Fibroblast of lung (primary cell): ENCODE results near the gene OTOS. TPM values are rescaled to one million over a fixed set of nuclear protein-coding genes. Genes with fewer than 3 reads are reported as not detected.

ENCODE experiments used
- DNase-seq, 2 donors: peaks; one replicate each; pipeline versions ENCODE4 v3.0.0 to v3.0.0-alpha.2; 2010; ENCODE audit warnings: low read depth in 2 of 2
- H2AFZ ChIP-seq: 2 replicates; pipeline ENCODE4 v1.5.1; 2012; ENCODE audit warnings: low read length, control low read depth, inconsistent platforms
- H3K27ac ChIP-seq: 2 replicates; pipeline ENCODE4 v1.5.1; 2011; ENCODE audit warnings: low read length, control low read depth; ENCODE audit not compliant: insufficient read depth
- H3K27me3 ChIP-seq: 2 replicates; pipeline ENCODE4 v1.5.1; 2011; ENCODE audit warnings: mild to moderate bottlenecking, low read length; ENCODE audit not compliant: control insufficient read depth, insufficient read depth
- H3K36me3 ChIP-seq: 2 replicates; pipeline ENCODE4 v1.5.1; 2011; ENCODE audit warnings: low read length; ENCODE audit not compliant: control insufficient read depth, insufficient read depth
- H3K4me1 ChIP-seq: 2 replicates; pipeline ENCODE4 v1.5.1; 2011; ENCODE audit warnings: low read length; ENCODE audit not compliant: control insufficient read depth, insufficient read depth; ENCODE audit errors: extremely low read depth
- H3K4me2 ChIP-seq: 2 replicates; pipeline ENCODE4 v1.5.1; 2011; ENCODE audit warnings: low read length, control low read depth; ENCODE audit not compliant: insufficient read depth; ENCODE audit errors: extremely low read depth
- H3K4me3 ChIP-seq, 4 experiments: fragments of 200-600 bp in 1 of 4; sonication (generic) in 1 of 4; replicated peaks in 1 of 4; 2 replicates each; pipeline ENCODE4 v1.5.1; 2011 to 2016; ENCODE audit warnings: low read length in 4 of 4, low read depth in 3 of 4, mild to moderate bottlenecking in 3 of 4, control low read depth in 2 of 4, inconsistent platforms in 1 of 4, mixed read lengths in 1 of 4; ENCODE audit not compliant: insufficient read depth in 1 of 4; ENCODE audit errors: control extremely low read depth in 1 of 4
- H3K79me2 ChIP-seq: 2 replicates; pipeline ENCODE4 v1.5.1; 2012; ENCODE audit warnings: mild to moderate bottlenecking, low read length, inconsistent platforms; ENCODE audit not compliant: control insufficient read depth, insufficient read depth
- H3K9ac ChIP-seq: 2 replicates; pipeline ENCODE4 v1.5.1; 2011; ENCODE audit warnings: mild to moderate bottlenecking, low read length, control low read depth; ENCODE audit not compliant: insufficient read depth
- H3K9me3 ChIP-seq: 2 replicates; pipeline ENCODE4 v1.5.1; 2012; ENCODE audit warnings: low read depth, low read length; ENCODE audit not compliant: control insufficient read depth, insufficient read depth
- H4K20me1 ChIP-seq: 2 replicates; pipeline ENCODE4 v1.5.1; 2011; ENCODE audit warnings: low read length; ENCODE audit not compliant: control insufficient read depth, insufficient read depth; ENCODE audit errors: extremely low read depth
- EZH2 ChIP-seq: IDR thresholded peaks from 2 replicates; pipeline ENCODE4 v1.5.1; 2012; ENCODE audit warnings: low read length, control low read depth, mild to moderate bottlenecking; ENCODE audit errors: missing control alignments
- polyA plus RNA-seq, 2 donors: library from polyadenylated mRNA; depleted of rRNA in 1 of 2; stranded (reverse) in 1 of 2; unstranded in 1 of 2; fragments of >200 nt; gene quantifications; 2 replicates each; pipeline ENCODE4 v1.2.1, GENCODE V29; 2011 to 2012; ENCODE audit warnings: missing spikeins in 1 of 2
- total RNA-seq: library from RNA; depleted of rRNA; stranded (reverse); fragments of >200 nt; gene quantifications from 2 replicates; pipeline ENCODE4 v1.2.1, GENCODE V29; 2014
- TF ChIP-seq, protein P1 (sequence below), 2 donors: IDR thresholded peaks in 1 of 2; conservative IDR thresholded peaks in 1 of 2; 1 replicate in 1 of 2; 2 replicates in 1 of 2; pipeline ENCODE4 v1.5.1; 2011 to 2012; ENCODE audit warnings: low read length in 2 of 2, control low read depth in 1 of 2, inconsistent platforms in 1 of 2, low read depth in 1 of 2, mild to moderate bottlenecking in 1 of 2

Gene OTOS
- total and polyA plus RNA-seq, 2 donors (not counting 1 experiment from before 2014, with no cell fraction given): not detected

DNA sequence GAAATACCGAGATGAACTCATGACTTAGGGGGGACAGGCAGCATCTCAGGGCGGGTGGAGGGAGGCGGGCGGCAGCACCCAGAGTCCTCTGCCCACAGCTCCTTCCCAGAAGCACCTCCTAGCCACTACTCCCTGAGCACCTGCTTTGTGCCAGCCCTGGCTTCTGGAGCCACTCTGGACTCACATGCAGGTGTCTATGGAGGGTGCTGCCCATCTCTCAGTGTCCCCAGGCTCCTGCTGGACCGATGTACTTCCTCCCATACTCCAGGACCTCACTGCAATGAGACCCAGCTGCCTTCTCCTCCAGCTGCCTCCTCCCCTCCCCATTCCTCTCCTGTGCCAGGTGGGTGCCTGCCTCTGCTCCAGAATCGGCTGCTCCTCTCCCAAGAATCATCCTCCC, 22.1 kb upstream of the OTOS start:
- no peaks in the 10 kb centered on the region for H3K9me3 ChIP-seq
- no peak overlapping the region for H3K4me3 ChIP-seq
- TF ChIP-seq EZH2: no peak
- TF ChIP-seq, protein P1, sequence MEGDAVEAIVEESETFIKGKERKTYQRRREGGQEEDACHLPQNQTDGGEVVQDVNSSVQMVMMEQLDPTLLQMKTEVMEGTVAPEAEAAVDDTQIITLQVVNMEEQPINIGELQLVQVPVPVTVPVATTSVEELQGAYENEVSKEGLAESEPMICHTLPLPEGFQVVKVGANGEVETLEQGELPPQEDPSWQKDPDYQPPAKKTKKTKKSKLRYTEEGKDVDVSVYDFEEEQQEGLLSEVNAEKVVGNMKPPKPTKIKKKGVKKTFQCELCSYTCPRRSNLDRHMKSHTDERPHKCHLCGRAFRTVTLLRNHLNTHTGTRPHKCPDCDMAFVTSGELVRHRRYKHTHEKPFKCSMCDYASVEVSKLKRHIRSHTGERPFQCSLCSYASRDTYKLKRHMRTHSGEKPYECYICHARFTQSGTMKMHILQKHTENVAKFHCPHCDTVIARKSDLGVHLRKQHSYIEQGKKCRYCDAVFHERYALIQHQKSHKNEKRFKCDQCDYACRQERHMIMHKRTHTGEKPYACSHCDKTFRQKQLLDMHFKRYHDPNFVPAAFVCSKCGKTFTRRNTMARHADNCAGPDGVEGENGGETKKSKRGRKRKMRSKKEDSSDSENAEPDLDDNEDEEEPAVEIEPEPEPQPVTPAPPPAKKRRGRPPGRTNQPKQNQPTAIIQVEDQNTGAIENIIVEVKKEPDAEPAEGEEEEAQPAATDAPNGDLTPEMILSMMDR (conservative IDR thresholded peaks at IDR 0.05 in 1 of 2, IDR thresholded peaks at IDR 0.05 in 1 of 2; ENCODE audit: low read depth in 1 of 2, low read length in 2 of 2): no peak
- no peaks in the 10 kb centered on the region for H3K79me2 ChIP-seq
- H2AFZ ChIP-seq: no peak overlapping the region
- H3K27me3 ChIP-seq: no peaks in the 10 kb centered on the region
- H3K36me3 ChIP-seq: no peaks in the 10 kb centered on the region
- no peaks in the 10 kb centered on the region for H3K4me1 ChIP-seq
- H3K9ac ChIP-seq: no peak overlapping the region
- H3K4me2 ChIP-seq: no peak overlapping the region
- DNase-seq: no peak
- H3K27ac ChIP-seq: no peak overlapping the region
- H4K20me1 ChIP-seq: no peaks in the 10 kb centered on the region

DNA sequence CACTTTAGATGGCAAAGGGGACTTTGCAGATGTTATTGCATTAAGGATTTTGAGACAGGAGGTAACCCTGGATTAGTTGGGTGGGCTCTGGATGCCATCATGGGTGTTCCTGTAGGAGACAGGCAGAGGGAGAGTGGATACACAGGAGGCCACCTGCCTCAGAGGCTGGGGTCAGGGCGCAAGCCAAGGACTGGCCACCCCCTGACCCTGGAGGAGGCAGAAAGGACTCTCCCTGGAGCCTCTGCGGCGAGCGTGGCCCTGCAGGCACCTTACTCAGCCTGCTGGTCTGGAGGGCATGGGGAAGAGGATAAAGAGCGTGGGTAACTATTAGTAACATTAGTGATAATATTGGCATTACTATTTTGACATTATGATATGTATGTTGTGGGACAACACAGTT, 21.6 kb upstream of the OTOS start:
- Histone ChIP-seq H3K9ac (no peak overlapping the region), H3K36me3 (no peaks in the 10 kb centered on the region), H3K4me2 (no peak overlapping the region), H3K27ac (no peak overlapping the region), H3K4me1 (no peaks in the 10 kb centered on the region), H3K79me2 (no peaks in the 10 kb centered on the region), H4K20me1 (no peaks in the 10 kb centered on the region), H3K4me3 (no peak overlapping the region), H3K27me3 (no peaks in the 10 kb centered on the region), H3K9me3 (no peaks in the 10 kb centered on the region), H2AFZ (no peak overlapping the region)
- DNase-seq: no peak
- TF ChIP-seq, protein P1 (conservative IDR thresholded peaks at IDR 0.05 in 1 of 2, IDR thresholded peaks at IDR 0.05 in 1 of 2; ENCODE audit: low read depth in 1 of 2, low read length in 2 of 2): no peak
- no peak for TF ChIP-seq EZH2

DNA sequence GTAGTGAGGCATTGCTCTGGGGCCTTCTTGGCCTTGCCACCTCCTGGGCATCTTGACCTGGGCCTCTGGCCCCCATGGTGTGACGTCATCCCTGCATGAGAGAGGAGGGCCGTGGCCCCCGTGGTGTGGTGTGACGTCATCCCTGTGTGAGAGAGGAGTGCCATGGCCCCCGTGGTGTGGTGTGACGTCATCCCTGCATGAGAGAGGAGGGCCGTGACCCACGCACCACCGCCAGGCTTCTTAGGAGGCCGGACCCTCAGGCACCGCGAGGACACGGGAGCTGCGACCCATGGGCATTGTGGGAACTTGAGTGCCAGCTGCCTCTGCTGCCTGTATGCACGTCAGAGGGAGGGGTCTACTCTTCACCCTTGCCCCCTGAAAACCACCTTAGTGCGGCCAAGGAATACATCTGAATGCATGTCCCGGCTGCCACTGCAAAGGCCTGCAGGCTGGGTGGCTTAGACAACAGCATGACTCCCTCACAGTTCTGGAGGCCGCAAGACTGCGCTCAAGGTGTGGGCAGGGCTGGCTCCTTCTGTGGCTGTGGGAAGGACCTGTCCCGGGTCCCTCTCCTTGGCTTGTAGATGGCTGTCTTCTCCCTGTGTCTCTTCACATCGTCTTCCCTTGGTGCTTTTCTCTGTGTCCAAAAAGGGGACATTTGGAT, 20.8 kb upstream of the OTOS start:
- Histone ChIP-seq H3K27me3 (no peaks in the 10 kb centered on the region), H3K4me2 (no peak overlapping the region), H3K9me3 (no peaks in the 10 kb centered on the region), H3K4me1 (no peaks in the 10 kb centered on the region), H2AFZ (no peak overlapping the region), H4K20me1 (no peaks in the 10 kb centered on the region), H3K9ac (no peak overlapping the region), H3K36me3 (no peaks in the 10 kb centered on the region), H3K79me2 (no peaks in the 10 kb centered on the region), H3K27ac (no peak overlapping the region), H3K4me3 (no peak overlapping the region)
- no peak for DNase-seq
- TF ChIP-seq EZH2: no peak
- TF ChIP-seq, protein P1 (conservative IDR thresholded peaks at IDR 0.05 in 1 of 2, IDR thresholded peaks at IDR 0.05 in 1 of 2; ENCODE audit: low read depth in 1 of 2, low read length in 2 of 2): no peak
